Measurements from ENCODE around the gene NEK3. TPM values are rescaled to one million over a fixed set of nuclear protein-coding genes. Genes with fewer than 3 reads are reported as not detected.
"Not testable (repeated sequence)": the region's sequence is repeated elsewhere in the genome, so short reads cannot be mapped to it uniquely, and the experiment has no call there.

Gene NEK3
- total and polyA plus RNA-seq, 4 experiments from 2014 or later = 3.4 to 8.2 (median 6.9) TPM

DNA sequence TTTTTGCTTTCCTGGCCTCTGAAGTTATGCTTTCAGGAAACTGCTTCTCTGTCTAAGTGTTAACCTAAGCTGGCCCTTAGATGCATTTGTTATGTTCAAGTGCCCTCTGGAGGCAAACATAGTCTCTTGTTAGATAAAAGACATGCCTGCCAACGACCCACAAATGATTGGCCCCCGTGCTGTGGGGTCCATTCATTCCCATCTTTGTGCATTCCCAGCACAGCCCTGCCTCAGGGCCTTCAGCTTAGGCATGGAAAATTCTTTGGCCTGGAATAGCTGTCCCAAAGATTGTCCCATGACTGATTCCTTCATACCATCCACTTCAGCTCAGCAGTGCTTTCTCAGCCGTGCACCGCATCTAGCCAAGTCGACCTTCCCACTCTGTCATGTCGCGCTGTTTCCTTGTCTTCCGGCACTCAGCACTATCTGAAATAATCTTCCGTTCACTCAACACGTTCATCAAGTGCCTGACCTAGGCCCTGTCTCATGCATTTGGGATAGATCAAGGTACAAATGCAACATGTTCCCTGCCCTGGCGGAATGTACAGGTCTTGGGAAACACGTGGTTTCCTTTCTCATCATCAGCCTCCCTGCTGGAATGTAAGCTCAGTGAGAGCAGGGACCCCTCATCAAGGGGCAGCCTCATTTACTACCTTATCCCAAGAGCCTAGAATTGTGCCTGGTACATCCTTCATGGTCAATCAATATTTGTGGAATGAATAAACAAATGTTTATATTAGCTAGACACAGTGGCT, 42.2 kb upstream of the NEK3 start:
- H3K4me1 Mint-ChIP-seq; H3K9me3 ChIP-seq (ENCODE audit: control insufficient read depth in 1 of 2, low read length in 2 of 2); H3K4me3 ChIP-seq (ENCODE audit: low read length in 2 of 2); H3K36me3 Mint-ChIP-seq; H3K27ac Mint-ChIP-seq; H3K9me3 Mint-ChIP-seq; H3K27me3 ChIP-seq (ENCODE audit: insufficient read depth, low read length); H3K27ac ChIP-seq (ENCODE audit: low read depth, low read length); H3K27me3 Mint-ChIP-seq; H3K36me3 ChIP-seq (ENCODE audit: insufficient read depth, low read length); H3K4me1 ChIP-seq (ENCODE audit: insufficient read depth, low read length); H3K4me3 Mint-ChIP-seq: not testable (repeated sequence)
- ChIA-PET POLR2A (ENCODE audit: partially characterized antibody) (interaction anchor here (0.5 kb wide), 1 partner anchor 477 kb away, joined by 4 read pairs; no protein-coding TSS in a partner anchor), CTCF (ENCODE audit: partially characterized antibody) (interaction anchor here (0.8 to 4.7 kb wide), 10 partner anchors 55 to 387 kb away, joined by 3 to 21 read pairs (median 4); partner anchors contain the start of gene TMEM272)
- peak in 4 of 5 donors; percentile 33 to 46 (median 41) for DNase-seq
- intact Hi-C loops (cut with micrococcal nuclease) = loop anchor here (1.0 to 2.0 kb wide), 2 partner anchors 200 to 357 kb away; partner anchors contain the start of gene TMEM272

- Histone ChIP-seq H3K27me3 (ENCODE audit: insufficient read depth, low read length) (no peaks in the 10 kb centered on the region), H3K9me3 (ENCODE audit: control insufficient read depth in 1 of 2, low read length in 2 of 2) (no peaks in the 10 kb centered on the region), H3K4me1 (ENCODE audit: insufficient read depth, low read length) (peaks cover 22% of the 10 kb centered on the region), H3K4me3 (ENCODE audit: low read length in 2 of 2) (peak overlapping the region; percentile 82 to 94), H3K27ac (ENCODE audit: low read depth, low read length) (peak overlapping the region; percentile 68), H3K36me3 (ENCODE audit: insufficient read depth, low read length) (no peaks in the 10 kb centered on the region)
- peak; percentile 47 to 56 (median 52) for DNase-seq
- ChIA-PET CTCF (ENCODE audit: partially characterized antibody) (interaction anchor here (0.7 to 2.2 kb wide), 7 partner anchors 9 to 380 kb away, joined by 3 to 10 read pairs (median 6); partner anchors contain the start of gene VPS36), POLR2A (ENCODE audit: partially characterized antibody) (interaction anchor here (0.7 to 3.1 kb wide), 8 partner anchors 36 to 609 kb away, joined by 3 to 18 read pairs (median 8); partner anchors contain the start of genes ALG11, ATP7B, NEK3 and SUGT1)
- intact Hi-C loops (cut with micrococcal nuclease) = loop anchor here (1.0 to 10.0 kb wide), 6 partner anchors 67 to 611 kb away; partner anchors contain the start of genes ALG11, DHRS12, NEK5 and VPS36
- peaks cover 0 to 13% of the 10 kb centered on the region in 2 donors for H3K36me3 Mint-ChIP-seq
- peak overlapping the region; percentile 35 to 99 (median 94) for H3K27ac Mint-ChIP-seq
- peaks cover 22 to 31% (median 28%) of the 10 kb centered on the region in 4 donors for H3K4me1 Mint-ChIP-seq
- H3K4me3 Mint-ChIP-seq = peak overlapping the region; percentile 96 to 99 (median 98)
- no peaks in the 10 kb centered on the region for H3K9me3 Mint-ChIP-seq
- H3K27me3 Mint-ChIP-seq = no peaks in the 10 kb centered on the region
These were observed 36.0 kb upstream of the NEK3 start for GRCh38 chr13:52195401-52195837.

DNA sequence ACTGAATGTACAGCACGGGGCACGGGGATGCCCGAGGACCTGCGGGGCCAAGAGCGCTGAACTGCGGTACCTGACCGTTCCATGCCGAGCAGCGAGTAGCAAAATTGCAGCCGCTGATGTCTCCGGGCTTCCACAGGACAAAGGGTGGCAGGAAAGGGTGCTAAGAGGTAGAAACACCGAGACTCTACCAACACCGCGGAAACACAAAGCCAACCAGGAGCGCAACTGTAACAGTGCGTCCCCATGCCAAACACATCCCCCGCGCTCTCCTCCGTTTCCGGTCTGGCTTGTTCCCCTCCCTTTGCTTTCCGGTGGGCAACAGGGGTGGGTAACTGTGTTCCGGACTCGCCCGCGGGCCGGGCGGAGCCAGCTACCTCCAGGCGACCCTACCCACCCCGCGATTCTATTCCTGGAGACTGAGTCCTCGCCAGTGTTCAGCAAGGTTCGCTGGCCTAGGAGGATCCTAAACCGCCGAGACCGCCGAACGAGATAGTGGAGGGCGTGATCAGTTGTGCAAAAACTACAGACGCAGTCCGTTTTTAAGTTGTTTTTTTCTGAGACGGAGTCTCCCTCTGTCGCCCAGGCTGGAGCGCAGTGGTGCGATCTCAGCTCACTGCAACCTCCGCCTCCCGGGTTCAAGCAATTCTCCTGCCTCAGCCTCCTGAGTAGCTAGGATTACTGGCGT, 34.9 kb upstream of the NEK3 start:
- peak overlapping the region; percentile 94 to 99 (median 97) for H3K27ac Mint-ChIP-seq
- H3K4me3 Mint-ChIP-seq = peak overlapping the region; percentile 96 to 99 (median 98)
- no peaks in the 10 kb centered on the region for H3K27me3 Mint-ChIP-seq
- DNase-seq = peak; percentile 84 to 88 (median 85)
- peaks cover 0 to 21% of the 10 kb centered on the region in 2 donors for H3K36me3 Mint-ChIP-seq
- POLR2A ChIA-PET (ENCODE audit: partially characterized antibody) = interaction anchor here (0.7 to 3.1 kb wide), 9 partner anchors 35 to 741 kb away, joined by 3 to 18 read pairs (median 9); partner anchors contain the start of genes ALG11, ATP7B, INTS6 and NEK3
- intact Hi-C loops (cut with micrococcal nuclease) = loop anchor here (1.0 to 10.0 kb wide), 9 partner anchors 35 to 742 kb away; partner anchors contain the start of genes CKAP2, DHRS12, NEK3 and NEK5
- H3K4me1 Mint-ChIP-seq = peaks cover 23 to 41% (median 35%) of the 10 kb centered on the region in 4 donors
- CTCF ChIA-PET (ENCODE audit: partially characterized antibody) = interaction anchor here (0.7 to 2.2 kb wide), 9 partner anchors 26 to 379 kb away, joined by 3 to 10 read pairs (median 4); partner anchors contain the start of gene NEK5
- Histone ChIP-seq H3K4me3 (ENCODE audit: low read length in 2 of 2) (peak overlapping the region; percentile 82 to 94), H3K27ac (ENCODE audit: low read depth, low read length) (peak overlapping the region; percentile 68), H3K4me1 (ENCODE audit: insufficient read depth, low read length) (peaks cover 27% of the 10 kb centered on the region), H3K9me3 (ENCODE audit: control insufficient read depth in 1 of 2, low read length in 2 of 2) (no peaks in the 10 kb centered on the region), H3K27me3 (ENCODE audit: insufficient read depth, low read length) (no peaks in the 10 kb centered on the region), H3K36me3 (ENCODE audit: insufficient read depth, low read length) (no peaks in the 10 kb centered on the region)
- no peaks in the 10 kb centered on the region for H3K9me3 Mint-ChIP-seq

- Histone ChIP-seq H3K27ac (ENCODE audit: low read depth, low read length) (peak overlapping the region; percentile 68), H3K4me3 (ENCODE audit: low read length in 2 of 2) (peak overlapping the region; percentile 82 to 94), H3K4me1 (ENCODE audit: insufficient read depth, low read length) (peaks cover 28% of the 10 kb centered on the region)
- peak in 3 of 5 donors; percentile 20 to 31 (median 29) for DNase-seq
- not testable (repeated sequence) for H3K27me3 ChIP-seq (ENCODE audit: insufficient read depth, low read length); H3K9me3 Mint-ChIP-seq; H3K27me3 Mint-ChIP-seq; H3K36me3 ChIP-seq (ENCODE audit: insufficient read depth, low read length); H3K9me3 ChIP-seq (ENCODE audit: control insufficient read depth in 1 of 2, low read length in 2 of 2)
- ChIA-PET CTCF (ENCODE audit: partially characterized antibody) (interaction anchor here (1.4 to 2.2 kb wide), 7 partner anchors 31 to 373 kb away, joined by 3 to 10 read pairs (median 5); partner anchors contain the start of gene NEK5), POLR2A (ENCODE audit: partially characterized antibody) (interaction anchor here (1.8 to 3.1 kb wide), 7 partner anchors 34 to 741 kb away, joined by 6 to 18 read pairs (median 9); partner anchors contain the start of genes ALG11, ATP7B, INTS6 and NEK3)
- intact Hi-C loops (cut with micrococcal nuclease) = loop anchor here (1.0 to 10.0 kb wide), 9 partner anchors 34 to 741 kb away; partner anchors contain the start of genes CKAP2, DHRS12, NEK3 and NEK5
- H3K27ac Mint-ChIP-seq = peak overlapping the region; percentile 94 to 99 (median 97)
- peaks cover 0 to 26% of the 10 kb centered on the region in 2 donors for H3K36me3 Mint-ChIP-seq
- peaks cover 23 to 43% (median 36%) of the 10 kb centered on the region in 4 donors for H3K4me1 Mint-ChIP-seq
- H3K4me3 Mint-ChIP-seq = peak overlapping the region; percentile 96 to 99 (median 98)
These were observed 34.3 kb upstream of the NEK3 start for GRCh38 chr13:52193587-52194183.

- H3K9me3 ChIP-seq (ENCODE audit: control insufficient read depth in 1 of 2, low read length in 2 of 2); intact Hi-C loops (cut with micrococcal nuclease); DNase-seq; H3K9me3 Mint-ChIP-seq; POLR2A ChIA-PET (ENCODE audit: partially characterized antibody); H3K4me3 Mint-ChIP-seq; H3K27ac ChIP-seq (ENCODE audit: low read depth, low read length); H3K36me3 ChIP-seq (ENCODE audit: insufficient read depth, low read length); H3K4me3 ChIP-seq (ENCODE audit: low read length in 2 of 2); H3K27me3 Mint-ChIP-seq; H3K27me3 ChIP-seq (ENCODE audit: insufficient read depth, low read length): not testable (repeated sequence)
- CTCF ChIA-PET (ENCODE audit: partially characterized antibody) = interaction anchor here (1.5 kb wide), 1 partner anchor 8 kb away, joined by 6 read pairs; no protein-coding TSS in a partner anchor
- Mint-ChIP-seq H3K4me1 (peaks cover 17 to 42% (median 30%) of the 10 kb centered on the region in 4 donors), H3K36me3 (peaks cover 13 to 50% of the 10 kb centered on the region in 2 donors), H3K27ac (peak overlapping the region; percentile 13 to 75 (median 53))
- H3K4me1 ChIP-seq (ENCODE audit: insufficient read depth, low read length) = peaks cover 31% of the 10 kb centered on the region
These were observed 28.2 kb upstream of the NEK3 start for GRCh38 chr13:52187424-52188187.

DNA sequence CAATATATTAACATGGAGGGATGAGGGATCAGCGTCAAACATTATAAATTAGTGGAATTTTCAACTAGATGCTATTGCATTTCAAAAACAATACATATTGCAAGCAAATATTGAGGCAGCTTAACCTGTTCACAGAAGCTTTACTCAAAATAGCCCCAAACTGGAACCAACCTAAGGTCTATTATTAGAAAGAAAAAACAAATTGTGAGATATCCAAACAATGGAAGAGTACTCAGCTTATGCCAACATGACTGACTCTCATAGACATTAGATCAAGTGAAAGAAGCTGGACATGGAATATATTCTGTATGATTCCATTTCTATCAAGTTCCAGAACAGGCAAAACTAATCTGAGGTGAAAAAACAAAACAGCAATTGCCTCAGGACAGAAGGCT, 27.6 kb upstream of the NEK3 start:
- peaks cover 13 to 52% of the 10 kb centered on the region in 2 donors for H3K36me3 Mint-ChIP-seq

More for the DNA sequence above, 27.6 kb upstream of the NEK3 start:
- DNase-seq = no peak
- H3K9me3 ChIP-seq (ENCODE audit: control insufficient read depth in 1 of 2, low read length in 2 of 2) = no peaks in the 10 kb centered on the region
- Mint-ChIP-seq H3K4me3 (no peak overlapping the region), H3K9me3 (no peaks in the 10 kb centered on the region), H3K4me1 (peaks cover 16 to 40% (median 28%) of the 10 kb centered on the region in 4 donors), H3K27ac (peak overlapping the region in 3 of 7 donors; percentile 62 to 75 (median 70)), H3K27me3 (no peaks in the 10 kb centered on the region)
- no peaks in the 10 kb centered on the region for H3K27me3 ChIP-seq (ENCODE audit: insufficient read depth, low read length)
- POLR2A ChIA-PET (ENCODE audit: partially characterized antibody) = no interaction called here
- H3K4me1 ChIP-seq (ENCODE audit: insufficient read depth, low read length) = peaks cover 29% of the 10 kb centered on the region
- no peak overlapping the region for H3K27ac ChIP-seq (ENCODE audit: low read depth, low read length)
- H3K36me3 ChIP-seq (ENCODE audit: insufficient read depth, low read length) = peaks cover 4% of the 10 kb centered on the region
- no peak overlapping the region for H3K4me3 ChIP-seq (ENCODE audit: low read length in 2 of 2)
- intact Hi-C loops (cut with micrococcal nuclease) = no loop called here
- CTCF ChIA-PET (ENCODE audit: partially characterized antibody) = interaction anchor here (1.5 kb wide), 1 partner anchor 9 kb away, joined by 6 read pairs; no protein-coding TSS in a partner anchor

Data from CD4-positive, alpha-beta memory T cell (primary cell).